ENCODE measurements around the gene SEMG1. TPM values are rescaled to one million over a fixed set of nuclear protein-coding genes. Genes with fewer than 3 reads are reported as not detected.

SEMG1 gene
- total RNA-seq, 1 experiment from 2014 or later, result 2.0 TPM

GRCh38 chr20:45258259-45258658 is 51.4 kb downstream of the SEMG1 start:
- H3K27ac ChIP-seq (ENCODE audit: insufficient read length, low read depth, low read length), result no peak overlapping the region
- no CpG with 5 or more reads among the region's 3 CpGs for WGBS (ENCODE audit: extremely low coverage, insufficient read length, low lambda C conversion rate)
- peak overlapping the region in 1 of 3 experiments; percentile 89; a peak in 1 of 7 replicates for H3K27ac Mint-ChIP-seq

More at GRCh38 chr20:45258259-45258658, 51.4 kb downstream of the SEMG1 start:
- H3K23me2 ChIP-seq (ENCODE audit: insufficient read length, low read depth, low read length, poor library complexity, severe bottlenecking), result no peaks in the 10 kb centered on the region
- no peaks in the 10 kb centered on the region for H3K27me3 ChIP-seq (ENCODE audit: insufficient read depth, low read length)
- no peak overlapping the region for H2BK20ac ChIP-seq (ENCODE audit: low read depth, low read length, poor library complexity, severe bottlenecking)
- DNase-seq, result no peak
- H3K56ac ChIP-seq (ENCODE audit: insufficient read length, low read depth, low read length), result no peak overlapping the region
- no peak overlapping the region for H4K5ac ChIP-seq (ENCODE audit: insufficient read length, low read depth, low read length)
- no peak overlapping the region for H3K4me2 ChIP-seq (ENCODE audit: insufficient read depth, insufficient read length, low read length)
- H3K4ac ChIP-seq (ENCODE audit: low read depth, low read length), result no peak overlapping the region
- no peak overlapping the region for H3T11ph ChIP-seq (ENCODE audit: low read length)
- no peak overlapping the region for H2AK5ac ChIP-seq (ENCODE audit: insufficient read length, low read length)
- TF ChIP-seq CTCF (conservative IDR thresholded peaks at IDR 0.05), result no peak
- H4K91ac ChIP-seq (ENCODE audit: insufficient read length, low read depth, low read length), result no peak overlapping the region
- H2AFZ ChIP-seq (ENCODE audit: low read length), result no peak overlapping the region
- H3K79me1 ChIP-seq (ENCODE audit: insufficient read depth, low read depth, low read length, poor library complexity, severe bottlenecking), result no peaks in the 10 kb centered on the region
- no peak overlapping the region for H3K9ac ChIP-seq (ENCODE audit: extremely low read depth, insufficient read length, low read length)
- H2BK12ac ChIP-seq (ENCODE audit: insufficient read length, low read depth, low read length), result no peak overlapping the region
- no peak overlapping the region for H2BK15ac ChIP-seq (ENCODE audit: low read depth, low read length)
- Mint-ChIP-seq H3K36me3 (ENCODE audit: insufficient read depth in 1 of 3, low read depth in 3 of 3) (no peaks in the 10 kb centered on the region), H3K27me3 (ENCODE audit: low read depth) (peaks cover 4% of the 10 kb centered on the region), H3K4me1 (peaks cover 16 to 21% of the 10 kb centered on the region in 2 experiments), H3K9me3 (no peaks in the 10 kb centered on the region), H3K4me3 (no peak overlapping the region)
- peaks cover 4% of the 10 kb centered on the region; the same call in 1 of the 2 replicates for H3K4me1 ChIP-seq (ENCODE audit: insufficient read depth, low read length)
- H3K18ac ChIP-seq (ENCODE audit: insufficient read length, low read depth, low read length), result no peak overlapping the region
- H2BK5ac ChIP-seq (ENCODE audit: insufficient read length, low read length), result no peak overlapping the region
- H2BK120ac ChIP-seq (ENCODE audit: low read depth, low read length, poor library complexity, severe bottlenecking), result no peak overlapping the region
- no peaks in the 10 kb centered on the region for H4K20me1 ChIP-seq (ENCODE audit: control insufficient read depth, insufficient read depth, insufficient read length)
- H3K14ac ChIP-seq (ENCODE audit: insufficient read depth, low read length), result no peak overlapping the region
- H4K8ac ChIP-seq (replicated peaks; ENCODE audit: insufficient read length, low read depth, low read length), result no peak overlapping the region
- no peaks in the 10 kb centered on the region for H3K79me2 ChIP-seq (ENCODE audit: insufficient read depth, low read length)
- no peak overlapping the region for H3K23ac ChIP-seq (ENCODE audit: insufficient read length, low read depth, low read length)
- H3K9me3 ChIP-seq (ENCODE audit: control insufficient read depth, low read depth, low read length), result no peaks in the 10 kb centered on the region

Measured in H9 (cell line).